Large intestine (tissue), 3 donors: Measurements from ENCODE around the gene MS4A6A. TPM values are rescaled to one million over a fixed set of nuclear protein-coding genes. Genes with fewer than 3 reads are reported as not detected.
"Not testable (repeated sequence)": the region's sequence is repeated elsewhere in the genome, so short reads cannot be mapped to it uniquely, and the experiment has no call there.

Experiments used
- DNase-seq, 2 donors: peaks; one replicate each; pipeline versions ENCODE4 v3.0.0 to v3.0.0-alpha.2; 2013
- H3K27ac ChIP-seq: one replicate; pipeline ENCODE4 v1.5.1; 2013; ENCODE audit warnings: low read length
- H3K27me3 ChIP-seq: 2 replicates; pipeline ENCODE4 v1.6.1; 2013; ENCODE audit warnings: low read length; ENCODE audit not compliant: control insufficient read depth, insufficient read depth
- H3K36me3 ChIP-seq: 2 replicates; pipeline ENCODE4 v1.6.1; 2013; ENCODE audit warnings: low read length; ENCODE audit not compliant: control insufficient read depth, insufficient read depth
- H3K4me1 ChIP-seq: one replicate; pipeline ENCODE4 v1.6.1; 2013; ENCODE audit warnings: low read length; ENCODE audit not compliant: control insufficient read depth, insufficient read depth
- H3K4me3 ChIP-seq: one replicate; pipeline ENCODE4 v1.5.1; 2013; ENCODE audit warnings: low read length
- H3K9me3 ChIP-seq: one replicate; pipeline ENCODE4 v1.6.1; 2013; ENCODE audit warnings: mild to moderate bottlenecking, low read depth, low read length, moderate library complexity; ENCODE audit not compliant: control insufficient read depth
- WGBS: methylation state at CpG from one replicate; pipeline ENCODE4 v1.1.5; 2013; ENCODE audit warnings: low lambda C conversion rate; ENCODE audit not compliant: insufficient coverage; 5-methylcytosine and 5-hydroxymethylcytosine counted together
- polyA plus RNA-seq: library from polyadenylated mRNA; unstranded; fragments of 120-200 nt; gene quantifications from one replicate; pipeline ENCODE4 v1.2.1, GENCODE V29; 2013

The MS4A6A gene
- polyA plus RNA-seq, 1 donor, result 53.8 TPM

DNA sequence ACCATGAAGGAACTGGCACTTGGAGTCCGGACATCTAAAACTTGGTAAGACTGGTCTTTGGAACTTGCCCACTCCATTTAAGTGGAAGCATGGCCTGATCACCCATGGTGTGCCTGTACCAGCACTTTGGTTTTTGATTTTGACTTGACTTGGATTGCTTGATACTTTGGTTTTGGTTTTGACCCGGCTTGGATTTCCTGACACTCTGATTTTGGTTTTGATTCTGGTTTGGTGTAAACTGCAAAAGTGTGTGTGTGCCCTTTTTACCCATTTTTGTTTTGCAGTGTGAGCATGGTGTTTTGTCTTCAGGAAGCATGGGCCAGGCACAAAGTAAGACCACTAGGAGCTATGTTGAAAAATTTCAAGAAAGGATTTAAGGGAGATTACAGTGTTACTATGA, 3.2 kb upstream of the MS4A6A start:
- peak overlapping the region; percentile 47 for H3K27ac ChIP-seq
- H3K4me3 ChIP-seq, DNase-seq, H3K27me3 ChIP-seq, H3K9me3 ChIP-seq, H3K36me3 ChIP-seq: not testable (repeated sequence)
- no CpG with 5 or more reads among the region's 2 CpGs for WGBS
- peaks cover 34% of the 10 kb centered on the region for H3K4me1 ChIP-seq

DNA sequence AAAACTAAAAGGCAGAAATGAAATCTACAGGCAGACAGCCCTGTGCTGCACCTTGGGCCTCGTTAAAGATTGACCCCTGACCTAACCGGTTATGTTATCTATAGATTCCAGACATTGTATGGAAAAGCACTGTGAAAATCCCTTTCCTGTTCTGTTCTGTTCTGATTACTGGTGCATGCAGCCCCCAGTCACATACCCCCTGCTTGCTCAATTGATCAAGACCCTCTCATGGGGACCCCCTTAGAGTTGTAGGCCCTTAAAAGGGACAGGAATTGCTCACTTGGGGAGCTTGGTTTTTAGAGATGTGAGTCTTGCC, 2.6 kb upstream of the MS4A6A start:
- not testable (repeated sequence) for H3K27me3 ChIP-seq, H3K36me3 ChIP-seq, H3K4me3 ChIP-seq, H3K9me3 ChIP-seq, DNase-seq
- Histone ChIP-seq H3K27ac (peak overlapping the region; percentile 70), H3K4me1 (peaks cover 34% of the 10 kb centered on the region)
- WGBS, result no CpG with 5 or more reads among the region's 2 CpGs

DNA sequence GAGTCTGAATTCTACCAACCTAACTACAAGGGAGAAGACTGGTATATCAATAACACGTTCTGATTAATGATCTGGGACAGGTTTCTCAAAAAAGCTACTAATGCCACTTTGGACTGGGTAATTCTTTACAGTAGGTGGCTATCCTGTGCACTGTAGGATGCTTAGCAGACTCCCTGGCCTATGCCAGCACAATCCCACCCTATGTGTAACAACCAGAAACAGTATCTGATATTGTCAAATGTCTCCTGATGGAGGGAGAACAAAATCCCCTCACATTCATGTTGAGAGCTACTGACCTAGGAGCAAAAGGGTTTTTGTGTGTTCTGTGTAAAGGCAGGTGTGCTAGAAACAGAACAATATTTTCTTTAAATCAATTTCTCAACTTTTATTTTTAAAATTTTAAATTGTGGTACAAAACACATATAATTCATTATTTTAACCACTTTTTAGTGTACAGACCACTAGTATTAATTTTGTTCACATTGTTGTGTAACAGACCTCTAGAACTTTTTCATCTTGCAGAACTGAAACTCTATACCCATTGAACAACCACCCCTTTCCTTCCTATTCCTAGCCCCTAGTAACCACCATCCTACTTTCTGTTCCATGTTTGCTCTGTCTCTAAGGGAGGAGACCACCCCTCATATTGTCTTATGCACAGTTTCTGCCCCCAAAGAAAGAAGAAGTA, 2.1 kb upstream of the MS4A6A start:
- Histone ChIP-seq H3K36me3 (no peaks in the 10 kb centered on the region), H3K27me3 (no peaks in the 10 kb centered on the region), H3K9me3 (peaks cover 4% of the 10 kb centered on the region), H3K4me1 (peaks cover 34% of the 10 kb centered on the region), H3K4me3 (no peak overlapping the region), H3K27ac (peak overlapping the region; percentile 70)
- peak in 1 of 2 donors; percentile 26 for DNase-seq
- no CpG with 5 or more reads among the region's 1 CpG for WGBS

DNA sequence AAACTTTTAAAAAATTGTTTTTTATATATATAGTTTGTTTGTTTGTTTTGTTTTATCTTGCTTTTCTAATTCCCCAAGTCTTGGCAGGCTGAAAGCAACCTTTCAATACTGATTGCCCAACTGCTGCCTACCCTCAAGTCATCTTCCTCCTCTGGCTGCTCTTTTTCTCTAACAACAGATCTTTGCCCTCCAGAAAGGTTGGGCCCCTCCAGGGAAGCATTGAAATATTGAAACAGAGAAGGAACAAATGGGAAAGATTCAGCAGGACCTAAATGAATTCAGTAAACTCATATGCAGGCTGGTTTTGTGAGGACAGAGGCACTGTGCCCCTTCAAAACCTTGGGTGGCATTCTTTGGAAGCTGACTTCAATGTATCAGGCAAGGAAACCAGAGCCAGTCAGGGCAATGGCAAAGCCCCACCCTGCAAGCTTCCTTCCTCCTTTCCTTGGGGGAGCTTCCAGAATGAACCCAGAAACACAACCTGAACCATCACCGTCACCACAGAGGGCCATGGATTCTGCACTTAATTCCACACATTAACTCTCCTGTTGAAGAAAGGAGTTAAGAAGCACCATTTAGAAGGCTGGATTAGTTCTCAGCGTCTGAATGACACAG, 815 bp upstream of the MS4A6A start:
- peak in 1 of 2 donors; percentile 61 for DNase-seq
- H3K4me3 ChIP-seq, result no peak overlapping the region

DNA sequence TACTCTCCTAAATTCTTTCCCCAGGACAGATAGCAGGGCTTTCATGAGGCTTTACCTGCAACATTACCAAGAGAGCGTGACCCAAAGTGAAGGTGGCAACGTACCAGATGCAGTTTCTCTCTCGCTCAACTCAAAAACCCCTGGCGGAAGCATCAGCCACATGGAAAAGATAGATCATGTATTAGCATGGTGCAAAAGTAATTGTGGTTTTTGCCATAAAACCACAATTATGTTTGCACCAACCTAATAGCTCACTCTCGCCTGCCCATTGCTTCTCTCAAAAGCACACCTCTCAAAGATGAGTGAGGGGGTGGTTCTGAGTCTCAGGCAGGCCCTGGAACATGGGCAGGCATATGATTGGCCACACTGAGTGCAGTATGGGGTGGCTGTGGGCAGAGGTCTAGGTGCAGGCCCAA, 7.0 kb downstream of the MS4A6A start:
- no peak for DNase-seq
- Histone ChIP-seq H3K27me3 (no peaks in the 10 kb centered on the region), H3K36me3 (no peaks in the 10 kb centered on the region), H3K4me1 (peaks cover 2% of the 10 kb centered on the region), H3K27ac (no peak overlapping the region), H3K4me3 (no peak overlapping the region), H3K9me3 (no peaks in the 10 kb centered on the region)
- 80% methylated on average over 1 of the region's 5 CpGs for WGBS

More for the DNA sequence above, 815 bp upstream of the MS4A6A start:
- Histone ChIP-seq H3K27me3 (no peaks in the 10 kb centered on the region), H3K4me1 (peaks cover 34% of the 10 kb centered on the region), H3K36me3 (no peaks in the 10 kb centered on the region), H3K27ac (peak overlapping the region; percentile 70), H3K9me3 (peaks cover 4% of the 10 kb centered on the region)
- WGBS, result no CpG with 5 or more reads among the region's 2 CpGs

DNA sequence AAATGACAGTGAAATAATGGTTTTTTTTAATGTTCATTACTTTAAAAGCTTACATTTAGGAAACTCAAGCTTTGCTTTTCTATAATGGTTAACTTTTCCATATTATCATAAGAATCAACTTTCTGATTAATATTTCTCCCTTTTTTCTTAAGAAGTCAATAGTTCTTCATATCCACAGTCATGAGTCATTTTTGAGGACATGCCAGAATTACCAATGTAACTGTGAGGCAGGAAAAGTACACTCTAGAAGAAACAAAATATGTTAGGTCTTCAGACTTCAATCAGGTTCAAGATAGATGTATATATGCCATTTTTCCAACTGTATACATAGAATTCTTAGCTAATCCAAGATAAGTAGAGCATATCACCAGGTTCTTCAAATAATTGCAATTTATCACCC, 10.9 kb downstream of the MS4A6A start:
- peaks cover 2% of the 10 kb centered on the region for H3K4me1 ChIP-seq
- DNase-seq, result no peak
- no peak overlapping the region for H3K27ac ChIP-seq
- no peak overlapping the region for H3K4me3 ChIP-seq
- H3K27me3 ChIP-seq, result no peaks in the 10 kb centered on the region
- H3K9me3 ChIP-seq, result peaks cover 4% of the 10 kb centered on the region
- no peaks in the 10 kb centered on the region for H3K36me3 ChIP-seq

DNA sequence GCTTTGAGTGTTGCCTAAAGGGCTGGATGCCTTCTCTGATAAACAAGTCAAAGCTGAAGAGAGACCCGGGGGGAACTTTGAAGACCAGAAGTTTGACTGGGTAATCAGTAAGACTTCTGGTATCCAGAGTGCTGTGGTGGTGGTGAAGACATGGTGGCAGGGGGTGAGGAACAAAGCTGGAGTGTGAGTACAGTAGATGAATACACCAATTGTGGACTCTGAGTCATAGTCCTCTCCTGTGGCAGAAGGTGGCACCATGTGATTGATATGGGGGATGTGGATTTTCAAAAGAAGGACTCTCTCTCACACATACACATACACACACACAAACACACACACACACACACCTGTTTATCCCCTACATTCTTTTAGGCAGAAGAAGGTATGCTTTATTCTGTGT, 12.3 kb downstream of the MS4A6A start:
- WGBS, result no CpG with 5 or more reads among the region's 1 CpG
- Histone ChIP-seq H3K4me1 (peaks cover 2% of the 10 kb centered on the region), H3K4me3 (no peak overlapping the region), H3K9me3 (peaks cover 4% of the 10 kb centered on the region), H3K27ac (no peak overlapping the region), H3K36me3 (no peaks in the 10 kb centered on the region), H3K27me3 (no peaks in the 10 kb centered on the region)
- no peak for DNase-seq

DNA sequence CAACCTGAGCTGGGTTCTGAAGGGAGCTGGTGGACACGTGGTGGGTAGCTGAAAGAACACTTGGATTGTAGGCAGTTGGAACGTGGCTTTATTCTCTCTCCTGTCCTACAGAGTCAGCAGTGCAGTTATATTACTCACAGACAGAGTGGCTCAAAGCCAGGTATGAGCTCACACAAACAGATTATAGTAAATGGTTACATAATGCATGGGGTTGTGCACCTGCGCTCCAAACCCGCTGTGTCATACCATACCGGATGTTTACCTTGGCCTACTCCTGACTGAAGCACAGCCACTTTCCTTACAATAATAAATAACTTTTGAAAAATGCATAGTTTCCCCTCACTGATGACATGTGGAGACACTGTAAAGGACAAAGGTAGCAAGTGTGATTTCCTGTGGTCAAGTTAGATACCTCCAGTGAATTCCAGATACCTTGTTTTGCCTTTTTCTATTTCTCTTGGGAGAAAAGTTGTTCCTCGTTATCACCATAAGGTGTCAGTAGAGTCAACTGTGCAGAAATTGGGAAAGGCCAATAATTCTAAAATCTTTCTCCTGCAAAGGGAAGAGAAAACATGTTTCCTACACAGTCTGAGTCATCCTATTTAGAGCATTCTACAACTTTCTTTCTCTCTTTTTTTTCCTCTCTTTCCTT, 13.5 kb downstream of the MS4A6A start:
- no peak overlapping the region for H3K27ac ChIP-seq
- H3K36me3 ChIP-seq, result no peaks in the 10 kb centered on the region
- peaks cover 2% of the 10 kb centered on the region for H3K4me1 ChIP-seq
- no peak overlapping the region for H3K4me3 ChIP-seq
- WGBS, result no CpG with 5 or more reads among the region's 6 CpGs
- peak in 1 of 2 donors; percentile 53 for DNase-seq
- peaks cover 4% of the 10 kb centered on the region for H3K9me3 ChIP-seq
- no peaks in the 10 kb centered on the region for H3K27me3 ChIP-seq

DNA sequence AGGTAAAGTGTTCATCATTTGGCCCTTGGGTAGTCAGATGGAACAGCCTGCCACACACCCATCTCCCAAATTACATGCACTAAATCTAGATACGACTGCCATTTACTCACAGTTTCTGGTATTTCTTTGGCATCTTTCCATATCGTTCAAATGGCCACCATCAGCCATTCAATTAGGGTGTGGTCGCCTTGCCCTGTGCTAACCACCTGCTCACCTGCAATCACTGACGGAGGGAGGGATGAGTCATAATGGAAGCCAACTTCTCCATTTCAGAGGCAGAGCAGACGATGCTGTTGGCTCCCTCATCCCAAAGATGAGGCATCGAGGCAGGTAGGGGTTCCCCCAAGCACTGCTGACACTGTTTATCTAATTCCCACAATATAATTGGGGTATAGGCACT, 14.6 kb downstream of the MS4A6A start:
- no peak for DNase-seq
- Histone ChIP-seq H3K4me3 (no peak overlapping the region), H3K9me3 (peaks cover 4% of the 10 kb centered on the region), H3K4me1 (no peaks in the 10 kb centered on the region), H3K27me3 (no peaks in the 10 kb centered on the region), H3K27ac (no peak overlapping the region), H3K36me3 (no peaks in the 10 kb centered on the region)
- no CpG with 5 or more reads among the region's 6 CpGs for WGBS

DNA sequence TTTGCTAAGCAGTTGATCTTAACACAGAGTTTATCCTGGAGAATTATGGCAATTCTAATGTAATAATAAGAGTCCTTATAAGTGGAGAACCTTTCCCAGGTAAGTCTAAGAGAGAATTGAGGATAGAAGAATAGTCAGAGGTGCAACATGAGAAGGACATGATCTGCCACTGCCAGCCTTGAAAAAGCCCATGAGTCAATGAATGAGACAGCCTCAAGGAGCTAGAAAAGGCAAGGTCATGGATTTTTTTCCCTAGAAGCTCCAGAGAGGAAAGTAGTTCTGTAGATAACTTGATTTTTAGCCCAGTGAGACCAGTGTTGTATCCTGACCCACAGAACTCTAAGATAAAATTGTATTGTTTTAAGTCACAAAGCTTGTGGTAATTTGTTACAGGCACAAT, 16.9 kb downstream of the MS4A6A start:
- Histone ChIP-seq H3K27me3 (no peaks in the 10 kb centered on the region), H3K4me1 (no peaks in the 10 kb centered on the region)

DNA sequence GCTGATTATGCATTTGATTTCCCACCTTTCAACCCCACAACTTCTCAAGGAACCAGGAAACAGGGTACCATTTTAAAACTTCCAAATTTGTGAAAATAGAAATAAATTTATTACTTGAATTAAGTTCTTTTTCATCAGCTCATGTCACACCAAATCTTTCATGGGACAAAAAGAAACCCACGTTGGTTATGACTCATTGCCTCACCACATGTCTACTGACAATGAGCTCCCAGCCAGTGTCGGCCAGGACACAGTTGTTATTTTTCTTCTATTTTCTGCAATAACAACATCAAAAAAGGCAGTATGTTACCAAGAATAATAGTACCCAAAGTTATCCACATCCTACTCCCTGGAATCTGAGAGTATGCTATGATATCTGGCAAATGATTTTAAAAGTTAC, 17.3 kb downstream of the MS4A6A start:
- Histone ChIP-seq H3K27ac (no peak overlapping the region), H3K4me3 (no peak overlapping the region), H3K4me1 (no peaks in the 10 kb centered on the region), H3K36me3 (no peaks in the 10 kb centered on the region), H3K27me3 (no peaks in the 10 kb centered on the region), H3K9me3 (peaks cover 4% of the 10 kb centered on the region)
- no CpG with 5 or more reads among the region's 2 CpGs for WGBS
- DNase-seq, result no peak

More for the DNA sequence above, 16.9 kb downstream of the MS4A6A start:
- Histone ChIP-seq H3K4me3 (no peak overlapping the region), H3K36me3 (no peaks in the 10 kb centered on the region), H3K27ac (no peak overlapping the region), H3K9me3 (peaks cover 4% of the 10 kb centered on the region)
- DNase-seq, result no peak
